ENCODE data around the gene ZNF827.

The ZNF827 gene

GRCh38 chr4:145797278-145797677, 141.3 kb downstream of the ZNF827 start:
- ChIA-PET CTCF (no interaction called here), POLR2A (no interaction called here)
- TF ChIP-seq, protein P1, sequence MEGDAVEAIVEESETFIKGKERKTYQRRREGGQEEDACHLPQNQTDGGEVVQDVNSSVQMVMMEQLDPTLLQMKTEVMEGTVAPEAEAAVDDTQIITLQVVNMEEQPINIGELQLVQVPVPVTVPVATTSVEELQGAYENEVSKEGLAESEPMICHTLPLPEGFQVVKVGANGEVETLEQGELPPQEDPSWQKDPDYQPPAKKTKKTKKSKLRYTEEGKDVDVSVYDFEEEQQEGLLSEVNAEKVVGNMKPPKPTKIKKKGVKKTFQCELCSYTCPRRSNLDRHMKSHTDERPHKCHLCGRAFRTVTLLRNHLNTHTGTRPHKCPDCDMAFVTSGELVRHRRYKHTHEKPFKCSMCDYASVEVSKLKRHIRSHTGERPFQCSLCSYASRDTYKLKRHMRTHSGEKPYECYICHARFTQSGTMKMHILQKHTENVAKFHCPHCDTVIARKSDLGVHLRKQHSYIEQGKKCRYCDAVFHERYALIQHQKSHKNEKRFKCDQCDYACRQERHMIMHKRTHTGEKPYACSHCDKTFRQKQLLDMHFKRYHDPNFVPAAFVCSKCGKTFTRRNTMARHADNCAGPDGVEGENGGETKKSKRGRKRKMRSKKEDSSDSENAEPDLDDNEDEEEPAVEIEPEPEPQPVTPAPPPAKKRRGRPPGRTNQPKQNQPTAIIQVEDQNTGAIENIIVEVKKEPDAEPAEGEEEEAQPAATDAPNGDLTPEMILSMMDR (IDR thresholded peaks at IDR 0.05; ENCODE audit: control extremely low read depth, extremely low read depth, low read depth, missing control alignments): no peak
- DNase-seq (ENCODE audit: extremely low spot score): no peak

GRCh38 chr4:145796346-145796745, 142.3 kb downstream of the ZNF827 start:
- TF ChIP-seq, protein P1 (IDR thresholded peaks at IDR 0.05; ENCODE audit: control extremely low read depth, extremely low read depth, low read depth, missing control alignments): no peak
- CTCF ChIA-PET: interaction anchor here (1.6 kb wide), 1 partner anchor 15 kb away, joined by 5 read pairs; no protein-coding TSS in a partner anchor
- DNase-seq (ENCODE audit: extremely low spot score): no peak
- POLR2A ChIA-PET: no interaction called here

DNA sequence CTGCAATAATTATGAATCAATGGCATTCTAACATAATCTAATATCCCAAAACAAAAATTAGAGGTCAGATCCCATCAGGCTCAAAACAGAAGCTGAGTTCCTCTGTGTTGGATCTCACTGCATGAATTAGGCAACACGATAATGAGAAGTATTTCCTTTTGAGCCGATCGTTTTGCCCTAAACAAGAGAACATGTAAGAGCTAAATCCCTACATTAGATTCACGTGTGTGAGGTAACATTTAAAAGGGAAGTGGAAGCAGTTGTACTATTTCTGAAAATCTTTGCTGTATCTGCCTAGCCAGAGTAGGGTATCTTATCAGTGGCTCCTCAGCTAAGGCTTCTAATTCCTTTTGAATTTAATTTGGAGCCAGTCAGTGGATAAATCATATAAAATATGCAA, 143.1 kb downstream of the ZNF827 start:
- TF ChIP-seq, protein P1 (IDR thresholded peaks at IDR 0.05; ENCODE audit: control extremely low read depth, extremely low read depth, low read depth, missing control alignments): no peak
- no peak for DNase-seq (ENCODE audit: extremely low spot score)
- ChIA-PET POLR2A (no interaction called here), CTCF (interaction anchor here (1.6 kb wide), 1 partner anchor 14 kb away, joined by 5 read pairs; no protein-coding TSS in a partner anchor)

DNA sequence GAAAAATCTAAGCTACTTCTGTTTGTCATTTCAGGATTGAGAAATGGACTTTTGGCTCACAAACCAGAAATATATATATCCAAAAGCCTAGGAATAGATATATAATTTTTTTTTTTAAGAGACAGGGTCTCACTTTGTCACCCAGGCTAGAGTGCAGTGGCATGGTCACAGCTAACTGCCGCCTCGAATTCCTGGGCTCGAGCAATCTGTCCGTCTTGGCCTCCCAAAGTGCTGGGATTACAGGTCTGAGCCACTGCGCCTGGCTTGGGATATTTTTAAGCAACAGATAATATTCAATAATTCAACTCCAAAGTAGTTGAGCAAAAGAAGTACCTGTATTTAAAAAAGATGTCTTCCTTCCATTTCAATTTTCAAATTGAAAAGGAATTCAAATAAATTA, 146.2 kb downstream of the ZNF827 start:
- TF ChIP-seq, protein P1 (IDR thresholded peaks at IDR 0.05; ENCODE audit: control extremely low read depth, extremely low read depth, low read depth, missing control alignments): no peak
- CTCF ChIA-PET: interaction anchor here (1.0 to 1.2 kb wide), 2 partner anchors 14 to 19 kb away, joined by 3 to 4 read pairs; no protein-coding TSS in a partner anchor
- POLR2A ChIA-PET: no interaction called here
- DNase-seq (ENCODE audit: extremely low spot score): no peak

DNA sequence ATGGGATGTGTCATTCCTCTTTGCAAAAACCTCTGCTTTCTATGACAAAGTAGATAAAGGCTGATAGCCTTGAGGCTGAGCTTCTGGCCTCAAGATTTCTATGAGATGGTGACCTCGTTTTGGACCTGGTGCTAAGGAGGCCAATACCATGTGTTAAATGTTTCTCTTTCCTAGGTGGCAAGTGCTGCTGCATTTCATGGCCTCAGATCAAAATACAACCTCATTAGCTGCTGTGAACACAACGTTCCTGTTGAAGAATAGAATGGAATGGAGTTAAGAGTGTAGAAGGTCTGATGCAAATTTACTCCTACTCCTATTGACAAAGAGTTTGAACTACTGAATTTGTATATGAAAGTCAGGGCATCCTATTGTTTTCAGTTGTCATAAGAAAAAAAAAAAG, 146.6 kb downstream of the ZNF827 start:
- DNase-seq (ENCODE audit: extremely low spot score): no peak
- TF ChIP-seq, protein P1 (IDR thresholded peaks at IDR 0.05; ENCODE audit: control extremely low read depth, extremely low read depth, low read depth, missing control alignments): no peak
- ChIA-PET CTCF (interaction anchor here (0.9 to 1.2 kb wide), 4 partner anchors 9 to 18 kb away, joined by 3 to 5 read pairs (median 4); no protein-coding TSS in a partner anchor), POLR2A (no interaction called here)

GRCh38 chr4:145788755-145789154, 149.9 kb downstream of the ZNF827 start:
- TF ChIP-seq, protein P1 (IDR thresholded peaks at IDR 0.05; ENCODE audit: control extremely low read depth, extremely low read depth, low read depth, missing control alignments): no peak
- CTCF ChIA-PET: interaction anchor here (0.7 to 0.9 kb wide), 2 partner anchors 11 to 15 kb away, joined by 3 read pairs; no protein-coding TSS in a partner anchor
- DNase-seq (ENCODE audit: extremely low spot score): no peak
- POLR2A ChIA-PET: interaction anchor here (0.6 kb wide), 1 partner anchor 546 kb away, joined by 11 read pairs; no protein-coding TSS in a partner anchor

All from GM10248 (cell line).